Suppressor macrophage treated with lipopolysaccharide for 4 hours (primary cell): ENCODE measurements around the gene GRIN1.
"Not testable (repeated sequence)": the region's sequence is repeated elsewhere in the genome, so short reads cannot be mapped to it uniquely, and the experiment has no call there.

Experiments
- DNase-seq: peaks from one replicate; pipeline ENCODE4 v3.0.0-alpha.2; 2020

Gene GRIN1

GRCh38 chr9:137128862-137129455 lies 10.0 kb upstream of the GRIN1 start:
- peak; percentile 5 for DNase-seq

- DNase-seq = peak; percentile 95
Measured at GRCh38 chr9:137129456-137130175, 9.3 kb upstream of the GRIN1 start.

- DNase-seq = peak; percentile 14
Measured at GRCh38 chr9:137130176-137130755, 8.7 kb upstream of the GRIN1 start.

- DNase-seq = no peak
Measured at GRCh38 chr9:137134191-137134590, 4.8 kb upstream of the GRIN1 start.

- DNase-seq = not testable (repeated sequence)
Measured at GRCh38 chr9:137135154-137135553, 3.8 kb upstream of the GRIN1 start.

GRCh38 chr9:137136261-137136880 lies 2.6 kb upstream of the GRIN1 start:
- no peak for DNase-seq

- DNase-seq = no peak
Measured at GRCh38 chr9:137136881-137137607, 1.9 kb upstream of the GRIN1 start.

- no peak for DNase-seq
Measured at GRCh38 chr9:137138058-137138721, 764 bp upstream of the GRIN1 start.

GRCh38 chr9:137139468-137140150 lies 655 bp downstream of the GRIN1 start:
- DNase-seq = no peak

GRCh38 chr9:137140151-137141012 lies 1.4 kb downstream of the GRIN1 start:
- DNase-seq = no peak

GRCh38 chr9:137141050-137141810 lies 2.3 kb downstream of the GRIN1 start:
- DNase-seq = no peak

- DNase-seq = no peak
Measured at GRCh38 chr9:137141976-137142936, 3.3 kb downstream of the GRIN1 start.

GRCh38 chr9:137143459-137143858 lies 4.5 kb downstream of the GRIN1 start:
- no peak for DNase-seq

- DNase-seq = no peak
Measured at GRCh38 chr9:137145731-137146526, 7.0 kb downstream of the GRIN1 start.

- no peak for DNase-seq
Measured at GRCh38 chr9:137146527-137146918, 7.6 kb downstream of the GRIN1 start.

- DNase-seq = no peak
Measured at GRCh38 chr9:137147091-137147792, 8.3 kb downstream of the GRIN1 start.

GRCh38 chr9:137147793-137148160 lies 8.8 kb downstream of the GRIN1 start:
- no peak for DNase-seq

GRCh38 chr9:137148242-137148641 lies 9.3 kb downstream of the GRIN1 start:
- DNase-seq = no peak
